Fibroblast of skin of abdomen (primary cell): ENCODE measurements around the gene TPCN1.
"Not testable (repeated sequence)": the region's sequence is repeated elsewhere in the genome, so short reads cannot be mapped to it uniquely, and the experiment has no call there.

Experiments used
- DNase-seq: peaks from one replicate; pipeline ENCODE4 v3.0.0-alpha.2; 2013

The TPCN1 gene

DNA sequence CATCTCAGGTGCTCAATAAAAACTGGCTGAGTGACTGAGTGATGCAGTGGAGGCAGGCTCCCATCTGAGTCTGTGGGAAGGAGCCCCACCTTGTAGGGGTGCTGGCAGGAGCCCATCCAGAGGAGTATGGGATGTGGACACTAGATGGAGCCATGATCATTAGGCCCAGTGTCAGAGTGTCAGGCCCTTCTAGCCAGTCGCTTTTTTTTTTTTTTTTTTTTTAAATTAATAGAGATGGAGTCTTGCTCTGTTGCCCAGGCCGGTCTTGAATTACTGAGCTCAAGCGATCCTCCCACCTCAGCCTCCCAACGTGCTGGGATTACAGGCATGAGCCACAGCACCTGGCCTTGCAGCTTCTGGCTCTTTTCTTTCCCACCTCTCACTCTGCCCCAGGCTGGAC lies 24.3 kb upstream of the TPCN1 start:
- DNase-seq = peak; percentile 72

DNA sequence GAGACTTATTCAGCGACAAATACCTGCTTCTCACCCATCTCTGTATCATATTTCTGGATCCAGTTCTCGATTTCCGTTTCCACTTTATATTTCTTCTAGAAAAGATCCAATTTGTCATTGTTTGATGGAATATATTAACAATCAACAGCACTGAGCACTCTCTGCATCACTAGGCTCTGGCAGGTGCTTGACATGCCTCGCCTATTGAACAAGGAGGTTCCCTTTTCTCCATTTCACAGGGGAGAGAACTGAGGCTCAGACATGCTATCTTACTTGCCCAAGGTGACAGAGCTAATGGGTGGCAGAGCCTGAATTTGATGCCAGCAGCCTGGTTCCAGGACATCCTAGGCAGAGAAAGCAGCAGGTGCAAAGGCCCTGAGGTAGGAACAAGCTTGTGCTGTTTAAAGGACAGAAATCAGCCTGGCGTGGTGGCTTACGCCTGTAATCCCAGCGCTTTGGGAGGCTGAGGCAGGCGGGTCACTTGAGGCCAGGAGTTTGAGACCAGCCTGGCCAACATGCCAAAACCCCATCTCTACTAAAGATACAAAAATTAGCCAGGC lies 23.7 kb upstream of the TPCN1 start:
- DNase-seq = no peak

DNA sequence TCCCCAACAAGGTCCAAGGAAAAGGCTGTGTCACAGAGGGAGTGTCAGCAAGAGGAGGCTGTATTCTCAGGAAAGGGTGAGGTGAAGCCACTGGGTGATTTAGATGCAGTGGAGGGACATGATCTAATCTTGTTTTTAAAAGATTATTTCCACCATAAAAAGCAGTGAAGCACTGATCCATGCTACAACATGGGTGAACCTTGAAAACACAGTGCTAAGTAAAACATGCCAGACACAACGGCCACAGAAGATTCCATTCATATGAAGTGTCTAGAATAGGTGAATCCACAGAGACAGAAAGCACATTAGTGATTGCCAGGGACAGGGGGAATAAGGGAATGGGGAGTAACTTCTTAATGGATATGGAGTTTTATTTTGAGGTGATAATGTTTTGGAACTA lies 23.0 kb upstream of the TPCN1 start:
- no peak for DNase-seq

DNA sequence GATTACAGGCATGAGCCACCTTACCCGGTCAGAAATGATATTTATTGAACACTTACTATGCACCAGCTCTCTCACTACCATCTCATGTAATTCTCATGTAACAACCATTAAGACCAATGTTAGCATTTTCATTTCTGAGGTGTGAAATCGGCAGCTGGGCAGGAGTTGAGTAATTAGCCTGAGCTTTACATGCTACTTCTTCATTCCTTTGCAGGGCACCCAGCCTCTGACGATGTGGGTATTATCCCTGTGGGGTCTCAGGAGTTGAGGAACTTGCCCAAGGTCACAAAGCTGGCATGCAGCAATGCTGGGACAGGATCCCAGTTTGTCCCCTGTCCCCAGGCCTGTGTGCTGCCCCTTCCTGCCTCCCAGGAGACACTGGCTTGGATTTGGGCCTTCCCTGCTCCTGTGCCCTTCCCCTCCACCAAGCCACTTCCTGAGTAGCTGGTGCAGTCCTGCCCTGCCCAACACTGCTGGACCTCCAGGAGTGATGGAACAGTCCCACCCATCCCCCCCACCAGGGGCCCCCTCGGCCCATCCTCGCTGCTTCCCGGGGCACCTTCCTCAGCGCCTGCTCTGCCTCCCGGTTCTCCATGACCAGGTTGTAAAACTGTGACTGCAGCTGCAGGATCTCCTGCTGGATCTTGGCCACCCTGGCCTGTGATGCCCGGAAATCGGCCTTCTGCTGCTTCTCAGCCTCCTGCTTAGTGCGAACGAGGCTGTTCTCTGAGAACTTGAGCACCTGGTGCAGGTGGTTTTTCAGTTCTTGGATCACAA lies 21.1 kb upstream of the TPCN1 start:
- DNase-seq = no peak

DNA sequence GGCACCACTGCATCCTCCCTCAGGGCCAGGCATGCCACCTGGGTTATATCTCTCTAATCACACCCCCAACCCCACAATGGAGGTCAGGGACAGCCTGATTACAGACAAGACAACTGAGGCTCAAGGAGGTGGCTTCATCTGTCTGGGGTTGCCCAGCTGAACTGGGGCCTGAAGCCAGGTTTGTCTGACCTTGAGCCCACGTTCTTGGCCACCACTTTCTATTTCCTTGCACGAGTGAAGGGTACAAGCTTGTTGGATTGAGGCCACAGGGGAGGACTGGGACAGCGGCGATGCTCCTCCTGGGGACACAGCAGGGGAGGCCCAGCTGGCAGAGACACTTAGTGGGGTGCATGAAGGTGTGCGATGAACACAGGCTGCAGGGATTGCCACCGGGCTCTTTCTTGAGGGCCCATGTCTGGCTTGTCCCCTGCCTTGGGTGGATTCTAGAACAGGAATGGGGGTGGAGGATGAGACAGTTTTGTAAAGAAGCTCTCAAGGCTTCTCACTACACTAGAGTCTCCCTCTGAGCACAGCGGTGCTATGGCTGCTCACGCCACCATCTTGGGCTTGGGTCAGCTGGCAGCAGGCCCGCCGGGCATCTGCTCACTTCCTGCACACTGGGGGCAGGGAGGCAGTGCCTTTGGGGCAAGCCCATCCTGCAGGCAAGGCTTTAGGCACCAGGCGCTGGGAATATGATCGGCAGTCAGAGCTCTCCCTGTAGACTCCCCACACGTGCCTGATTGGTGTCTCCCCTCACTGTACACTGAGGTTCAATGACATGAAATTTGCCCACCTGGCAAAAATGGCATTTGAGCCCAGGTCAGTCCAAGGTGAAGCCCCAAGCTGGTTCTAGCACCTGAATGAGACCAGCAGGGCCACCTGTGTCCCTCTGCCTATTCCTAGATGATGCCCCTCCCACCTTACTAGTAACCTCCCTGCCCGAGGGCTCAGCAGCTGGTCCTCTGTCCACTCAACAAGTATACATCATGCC lies 19.8 kb upstream of the TPCN1 start:
- DNase-seq = no peak

DNA sequence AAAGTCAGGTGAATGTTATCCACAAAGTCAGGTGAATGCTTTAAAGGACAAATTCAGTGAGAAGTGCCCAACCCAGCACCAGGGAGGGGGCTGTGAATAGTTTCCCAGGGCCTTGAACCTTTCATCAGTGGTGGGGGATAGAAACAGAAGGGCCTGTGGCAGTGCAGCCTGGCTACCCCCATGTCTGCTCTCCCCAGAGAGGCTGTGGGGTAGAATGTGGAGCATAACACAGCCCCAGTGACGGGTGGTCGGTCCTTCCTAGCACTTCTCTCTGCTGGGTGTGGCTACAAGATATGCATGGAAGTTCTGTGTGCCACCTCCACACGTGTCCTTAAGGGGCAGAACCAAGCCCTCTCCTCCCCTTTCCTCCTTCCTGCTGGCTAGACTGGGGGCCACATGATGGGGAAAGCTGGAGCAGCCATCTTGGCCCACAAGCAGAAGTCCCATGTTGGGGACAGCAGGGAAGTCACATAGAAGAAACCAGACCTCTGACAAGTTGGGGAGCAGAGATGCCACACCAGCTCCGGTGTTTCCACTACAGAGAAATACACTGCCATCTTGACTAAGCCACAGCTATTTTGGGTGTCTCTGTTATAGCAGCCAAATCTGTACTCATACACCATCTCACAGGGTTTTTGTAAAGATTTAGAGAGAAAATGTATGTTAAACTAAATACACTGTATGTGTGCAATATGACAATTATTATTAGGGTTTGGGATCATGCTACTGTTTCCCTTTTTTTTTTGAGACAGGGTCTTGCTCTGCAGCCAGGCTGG lies 18.8 kb upstream of the TPCN1 start:
- DNase-seq = no peak

DNA sequence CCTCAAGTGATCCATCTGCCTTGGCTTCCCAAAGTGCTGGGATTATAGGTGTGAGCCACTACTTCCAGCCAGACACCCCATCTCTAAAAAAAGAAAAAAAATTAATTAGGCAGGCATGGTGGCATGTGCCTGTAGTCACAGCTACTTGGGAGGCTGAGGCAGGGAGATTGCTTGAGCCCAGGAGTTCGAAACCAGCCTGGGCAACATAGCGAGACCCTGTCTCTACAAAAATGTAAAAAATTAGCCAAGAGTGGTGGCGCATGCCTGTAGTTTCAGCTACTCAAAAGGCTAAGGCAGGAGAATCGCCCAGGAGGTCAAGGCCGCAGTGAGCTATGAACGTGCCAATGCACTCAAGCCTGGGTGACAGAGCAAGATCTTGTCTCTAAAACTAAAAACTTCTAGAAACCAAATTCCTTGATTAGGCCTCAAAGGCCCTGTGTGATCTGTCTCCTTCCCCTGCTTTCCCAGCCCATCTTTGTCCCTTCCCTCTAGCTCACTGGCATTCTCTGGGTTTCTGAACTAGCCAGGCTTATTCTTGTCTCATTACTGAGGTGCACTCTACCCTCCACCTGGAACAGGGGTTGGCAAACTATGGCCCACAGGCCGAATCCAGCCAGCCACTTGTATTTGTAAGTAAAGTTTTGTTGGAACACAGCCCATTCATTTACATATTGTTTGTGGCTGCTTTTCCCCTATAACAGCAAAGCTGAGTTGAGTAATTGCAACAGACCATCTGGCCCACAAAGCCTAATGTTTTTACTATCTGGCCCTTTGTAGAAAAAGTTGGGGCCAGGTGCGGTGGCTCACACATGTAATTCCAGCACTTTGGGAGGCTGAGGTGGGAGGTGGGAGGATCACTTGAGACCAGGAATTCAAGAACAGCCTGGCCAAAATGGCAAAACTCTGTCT lies 17.2 kb upstream of the TPCN1 start:
- DNase-seq = no peak

DNA sequence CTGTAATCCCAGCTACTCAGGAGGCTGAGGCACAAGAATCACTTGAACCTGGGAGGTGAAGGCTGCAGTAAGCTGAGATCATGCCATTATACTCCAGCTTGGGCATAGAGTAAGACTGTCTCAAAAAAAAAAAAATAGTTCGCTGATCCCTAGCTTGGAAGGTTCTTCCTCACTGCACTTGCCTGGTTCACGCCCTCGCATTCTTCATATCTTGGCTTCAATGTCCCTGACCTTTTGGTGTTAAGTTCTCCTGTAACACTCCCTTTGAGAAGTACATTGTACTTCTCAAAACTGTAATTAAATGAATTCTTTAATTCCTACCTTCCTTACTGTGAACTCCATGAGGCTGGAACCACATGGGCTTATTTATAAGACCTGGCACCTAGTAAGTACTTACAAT lies 16.5 kb upstream of the TPCN1 start:
- no peak for DNase-seq

DNA sequence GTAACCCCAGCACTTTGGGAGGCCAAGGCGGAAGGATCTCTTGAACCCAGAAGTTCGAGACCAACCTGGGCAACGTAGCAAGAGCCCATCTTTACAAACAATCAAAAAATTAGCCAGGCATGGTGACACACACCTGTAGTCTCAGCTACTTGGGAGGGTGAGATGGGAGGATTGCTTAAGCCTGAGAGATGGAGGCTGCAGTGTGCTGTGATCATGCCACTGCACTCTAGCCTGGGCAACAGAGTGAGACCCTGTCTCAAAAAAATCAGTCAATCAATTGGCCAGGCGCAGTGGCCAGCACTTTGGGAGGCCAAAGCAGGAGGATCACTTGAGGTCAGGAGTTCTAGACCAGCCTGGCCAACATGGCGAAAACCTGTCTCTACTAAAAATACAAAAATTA lies 14.5 kb upstream of the TPCN1 start:
- DNase-seq = not testable (repeated sequence)

DNA sequence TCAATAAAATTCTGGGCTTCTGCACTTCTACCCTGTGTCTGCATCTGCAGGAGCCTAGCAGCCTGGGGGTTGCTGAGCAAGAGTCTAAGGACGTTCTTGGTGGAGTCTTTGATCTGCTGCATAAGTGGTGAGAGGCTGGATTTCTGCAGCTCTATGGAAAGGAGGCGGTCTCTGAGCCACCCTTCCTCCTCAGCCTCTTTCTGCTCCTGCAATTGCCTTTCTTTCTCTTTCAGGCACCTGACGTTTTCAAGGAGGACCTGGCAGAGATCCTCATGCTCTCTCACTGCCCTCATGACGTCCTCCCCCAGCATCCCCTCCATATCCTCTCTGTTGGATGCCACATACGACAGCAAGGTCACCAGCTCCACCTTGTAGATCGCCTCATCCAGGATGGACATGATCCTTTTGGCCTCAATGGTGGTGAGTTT lies 13.6 kb upstream of the TPCN1 start:
- peak; percentile 38 for DNase-seq

DNA sequence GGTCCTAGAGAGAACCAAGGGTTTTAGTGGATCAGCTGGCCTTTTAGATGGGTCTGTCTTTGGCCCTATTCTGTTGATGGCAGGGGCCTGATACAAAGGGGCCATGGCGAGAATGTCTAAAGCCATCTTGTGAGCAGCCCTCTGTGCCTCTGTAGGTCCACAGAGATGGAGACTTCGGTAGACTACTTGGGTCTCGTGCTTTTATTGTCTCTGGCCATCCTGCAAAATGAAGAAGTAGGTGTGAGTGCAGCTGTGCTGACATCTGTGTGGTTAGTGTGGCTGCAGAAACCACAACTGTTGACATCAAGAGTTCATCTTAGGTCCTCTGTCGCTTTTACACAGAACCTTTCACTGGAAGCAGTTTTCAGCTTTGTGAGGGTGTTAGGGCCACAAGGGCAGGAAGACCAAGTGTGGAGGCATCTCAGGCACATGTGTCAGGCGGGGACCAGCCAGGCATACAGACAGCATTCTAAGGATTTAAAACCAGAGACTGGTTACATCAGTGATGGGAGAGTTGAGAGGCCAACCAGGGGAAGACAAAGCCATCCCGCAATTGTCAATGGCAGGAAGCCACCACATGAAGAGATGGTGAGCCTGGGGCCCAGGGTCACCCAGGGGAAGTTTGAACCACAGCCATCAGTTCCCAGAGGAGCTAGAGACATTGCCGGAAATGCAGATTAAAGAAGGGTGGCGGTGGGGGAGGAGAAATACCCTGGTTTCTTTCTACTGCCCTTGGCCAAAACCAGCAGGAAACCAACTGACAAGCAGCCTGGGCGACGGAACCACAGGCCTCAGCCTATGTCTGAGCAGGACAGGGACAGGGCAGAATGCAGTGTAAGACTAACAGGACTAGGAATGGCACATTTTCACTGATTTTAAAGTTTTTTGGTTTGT lies 13.0 kb upstream of the TPCN1 start:
- peak; percentile 60 for DNase-seq

DNA sequence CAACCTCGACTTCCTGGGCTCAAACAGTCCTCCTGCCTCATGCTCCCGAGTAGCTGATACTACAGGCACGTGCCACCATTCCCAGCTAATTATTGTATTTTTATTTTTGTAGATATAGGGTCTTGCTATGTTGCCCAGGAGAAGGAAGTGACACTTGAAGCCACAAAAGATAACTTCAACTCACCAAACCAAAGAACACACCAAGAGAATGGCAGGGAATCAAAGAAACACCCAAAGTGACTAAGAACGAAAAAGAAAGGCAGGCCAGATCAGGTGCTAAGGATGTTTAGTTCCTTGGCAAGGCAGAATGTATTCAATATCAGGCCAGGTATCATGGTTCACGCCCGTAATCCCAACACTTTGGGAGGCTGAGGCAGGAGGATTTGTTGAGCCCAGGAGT lies 10.1 kb upstream of the TPCN1 start:
- DNase-seq = no peak

DNA sequence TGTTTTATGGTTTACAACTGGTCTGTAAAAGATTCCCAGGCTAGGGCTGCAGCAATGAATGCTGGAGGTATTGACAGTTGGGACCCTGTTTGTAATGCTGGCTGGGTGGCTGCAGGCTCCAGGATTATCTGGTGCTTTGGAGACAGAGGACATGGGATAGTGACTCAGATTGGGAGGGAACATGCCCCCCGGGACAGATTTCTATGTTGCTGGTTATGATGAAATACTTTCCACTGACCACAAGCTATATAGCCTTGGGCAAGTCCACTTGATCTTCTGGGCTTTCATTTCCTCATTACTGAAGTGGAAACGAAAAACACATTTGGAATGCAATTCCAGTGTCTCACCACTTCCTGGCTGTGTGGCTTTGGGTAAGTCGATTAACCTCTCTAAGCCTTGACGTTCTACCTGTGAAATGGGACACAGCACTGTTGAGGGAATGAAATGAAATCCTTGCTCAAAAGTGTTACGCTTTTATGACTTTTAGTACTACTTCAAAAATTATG lies 6.3 kb upstream of the TPCN1 start:
- peak; percentile 96 for DNase-seq

DNA sequence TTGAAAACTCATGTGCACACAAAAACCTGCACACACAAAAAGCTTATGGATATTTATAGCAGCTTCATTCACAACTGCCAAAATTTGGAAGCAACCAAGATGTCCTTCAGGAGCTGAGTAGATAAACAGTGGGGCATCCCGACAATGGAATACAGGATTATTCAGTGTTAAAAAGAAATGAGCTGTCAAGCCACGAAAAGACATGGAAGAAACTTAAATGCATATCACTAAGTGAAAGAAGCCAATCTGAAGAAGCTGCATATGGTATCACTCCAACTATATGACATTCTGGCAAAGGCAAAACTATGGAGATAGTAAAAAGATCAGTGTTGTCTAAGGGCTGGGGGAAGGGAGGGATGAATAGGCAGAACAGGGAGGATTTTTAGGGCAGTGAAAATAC lies 5.2 kb upstream of the TPCN1 start:
- no peak for DNase-seq

DNA sequence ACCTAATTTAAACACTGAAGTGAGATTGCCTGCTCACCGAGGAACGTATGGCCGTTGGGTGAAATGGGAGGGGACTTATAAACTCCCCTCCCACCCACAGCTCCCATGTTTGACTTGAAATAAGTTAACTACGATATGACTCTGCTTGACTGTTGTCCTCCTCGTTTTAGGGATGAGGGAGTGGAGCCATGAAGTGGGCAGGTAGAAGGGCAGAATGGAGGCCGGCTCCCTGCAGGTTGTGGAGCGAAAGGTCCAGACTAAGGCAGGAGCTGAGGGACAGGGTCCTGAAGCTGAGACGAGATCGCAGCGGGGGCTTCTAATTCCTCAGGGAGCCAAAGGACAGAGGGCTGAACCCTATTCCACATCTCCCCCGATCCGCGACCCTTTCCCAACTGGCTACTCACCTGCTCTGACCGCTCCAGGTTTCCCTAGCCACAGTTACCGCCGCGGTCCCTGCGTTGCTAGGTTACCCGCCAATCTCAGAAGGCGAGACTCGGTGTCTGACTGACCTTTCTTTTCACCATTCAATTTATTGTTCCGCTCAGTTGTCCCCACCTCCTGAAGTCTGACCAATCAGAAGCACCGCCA lies 577 bp upstream of the TPCN1 start:
- no peak for DNase-seq

DNA sequence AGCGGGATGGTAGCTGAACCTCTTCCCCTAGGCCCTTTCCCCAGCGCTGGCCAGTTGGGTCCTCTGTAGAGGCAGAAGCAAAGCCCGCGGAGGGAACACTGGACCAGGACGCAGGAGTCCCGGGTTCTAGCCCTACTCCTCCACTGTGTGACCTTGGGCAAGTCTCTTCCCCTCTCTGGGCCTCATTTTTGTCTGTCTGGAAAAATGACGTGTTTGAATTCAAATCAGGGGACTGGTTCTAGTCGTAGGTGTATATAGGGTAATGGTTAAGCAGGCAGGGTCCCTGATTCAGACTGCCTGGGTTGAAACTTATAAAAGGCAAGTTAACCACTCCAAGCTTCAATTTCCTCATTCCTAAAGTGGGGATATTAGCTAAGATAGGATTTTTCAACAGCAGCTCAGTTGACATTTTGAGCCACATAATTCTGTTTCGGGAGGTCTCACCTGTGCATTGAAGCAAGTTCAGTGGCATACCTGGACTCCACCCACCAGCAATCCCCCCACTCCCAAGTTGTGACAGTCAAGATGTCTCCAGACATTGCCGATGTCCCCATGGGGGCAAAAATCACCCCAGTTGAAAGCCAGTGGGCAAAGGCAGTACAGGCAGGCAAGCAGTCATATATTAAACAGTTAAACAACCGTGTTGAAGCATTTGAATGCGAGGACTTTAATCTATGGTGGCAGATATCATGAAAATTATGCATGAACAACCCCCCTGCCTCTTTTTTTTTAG lies 899 bp downstream of the TPCN1 start:
- DNase-seq = no peak

DNA sequence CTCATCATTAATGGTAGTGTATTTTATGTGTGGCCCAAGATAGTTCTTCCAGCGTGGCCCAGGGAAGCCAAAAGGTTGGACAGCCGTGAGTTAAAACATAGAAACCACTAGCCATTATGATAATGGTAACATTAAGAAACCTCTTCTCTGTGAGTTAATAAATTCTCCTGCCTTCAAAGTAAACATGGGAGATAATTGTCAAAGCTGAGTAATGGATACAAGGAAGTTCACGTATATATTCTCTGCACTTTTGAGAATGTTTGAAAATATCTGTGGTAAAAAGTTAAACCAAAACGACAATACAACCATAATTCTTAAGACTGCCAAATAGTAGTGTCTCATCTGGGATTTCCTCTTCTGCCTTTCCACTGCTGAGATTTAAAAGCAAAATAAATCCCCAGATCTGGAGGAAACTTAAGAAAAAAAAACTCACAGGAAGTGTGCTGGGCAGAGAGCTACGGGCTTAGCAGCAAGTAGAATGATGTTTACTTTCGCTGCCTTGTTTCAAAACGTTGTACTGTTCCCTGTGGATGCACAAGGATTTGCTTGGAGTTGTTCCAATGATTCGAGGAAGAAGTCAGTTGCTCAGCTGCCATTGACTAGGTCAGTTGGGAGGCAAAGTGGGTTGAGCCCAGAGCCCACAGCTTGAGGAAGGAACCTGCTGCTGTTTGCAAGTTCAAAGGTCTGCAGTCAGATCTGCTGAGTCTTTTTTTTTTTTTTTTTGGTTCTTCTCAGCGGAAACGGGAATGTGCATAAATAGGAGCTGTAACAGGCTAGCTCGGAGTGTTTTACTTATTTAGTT lies 1.7 kb downstream of the TPCN1 start:
- peak; percentile 86 for DNase-seq

DNA sequence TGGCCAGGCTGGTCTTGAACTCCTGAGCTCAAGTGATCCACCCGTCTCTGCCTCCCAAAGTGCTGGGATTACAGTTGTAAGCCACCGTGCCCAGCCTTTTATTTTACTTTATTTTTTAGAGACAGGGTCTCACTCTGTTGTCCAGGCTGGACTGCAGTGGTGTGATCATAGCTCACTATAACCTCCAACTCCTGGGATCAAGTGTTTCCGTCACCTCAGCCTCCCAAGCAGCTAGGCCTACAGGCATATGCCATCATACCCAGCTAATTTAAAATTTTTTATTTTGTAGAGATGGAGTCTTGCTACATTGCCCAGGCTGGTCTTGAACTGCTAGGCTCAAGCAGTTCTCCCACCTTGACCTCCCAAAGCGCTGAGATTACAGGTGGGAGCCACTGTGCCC lies 3.7 kb downstream of the TPCN1 start:
- DNase-seq = no peak
